A673 (cell line): ENCODE measurements around the gene XIRP2. TPM values are rescaled to one million over a fixed set of nuclear protein-coding genes. Genes with fewer than 3 reads are reported as not detected.

Experiments
- BruUV-seq: library from RNA; stranded (reverse); fragments of 400-500 nt; replicated peaks from 2 replicates; lab custom pipeline; 2021; lab: Mats Ljungman, UMichigan
- CTCF ChIA-PET: fragments of 300-600 bp; sonication (Branson Sonifier 250); formaldehyde crosslinking; loops from one replicate; lab custom pipeline; 2022; ENCODE audit warnings: antibody characterized with exemption; lab: Charles Lee
- POLR2A ChIA-PET: fragments of 300-600 bp; sonication (Branson Sonifier 250); formaldehyde crosslinking; loops from one replicate; lab custom pipeline; 2022; ENCODE audit warnings: antibody characterized with exemption; ENCODE audit not compliant: low non-redundant PET; lab: Charles Lee
- DNase-seq: peaks from one replicate; pipeline ENCODE4 v3.0.0-alpha.2; 2015; ENCODE audit warnings: low spot score
- H3K27ac ChIP-seq: fragments of 200-600 bp; sonication (generic); 2 replicates; pipeline ENCODE4 v1.5.1; 2016; ENCODE audit warnings: mixed run types, low read depth, mild to moderate bottlenecking, mixed read lengths, antibody characterized with exemption, low read length; ENCODE audit not compliant: poor library complexity, severe bottlenecking
- H3K27me3 ChIP-seq: fragments of 200-600 bp; sonication (generic); replicated peaks from 2 replicates; pipeline ENCODE4 v1.6.1; 2017; ENCODE audit warnings: mixed run types, low read depth, mild to moderate bottlenecking, mixed read lengths, antibody characterized with exemption, low read length; ENCODE audit not compliant: insufficient read depth, poor library complexity
- H3K36me3 ChIP-seq: fragments of 200-600 bp; sonication (generic); 2 replicates; pipeline ENCODE4 v1.6.1; 2016; ENCODE audit warnings: mixed run types, mild to moderate bottlenecking, mixed read lengths, antibody characterized with exemption, low read length; ENCODE audit not compliant: insufficient read depth, poor library complexity, severe bottlenecking
- H3K4me1 ChIP-seq: fragments of 200-600 bp; sonication (generic); 2 replicates; pipeline ENCODE4 v1.6.1; 2017; ENCODE audit warnings: mixed run types, mild to moderate bottlenecking, mixed read lengths, antibody characterized with exemption, low read length; ENCODE audit not compliant: insufficient read depth, poor library complexity, severe bottlenecking
- H3K4me3 ChIP-seq: fragments of 200-600 bp; sonication (generic); 2 replicates; pipeline ENCODE4 v1.5.1; 2016; ENCODE audit warnings: low read depth, mixed run types, mild to moderate bottlenecking, mixed read lengths, low read length; ENCODE audit not compliant: poor library complexity, severe bottlenecking
- H3K9me3 ChIP-seq: fragments of 200-600 bp; sonication (generic); 2 replicates; pipeline ENCODE4 v1.6.1; 2016; ENCODE audit warnings: mixed run types, low read depth, mild to moderate bottlenecking, mixed read lengths, antibody characterized with exemption, low read length; ENCODE audit not compliant: poor library complexity, severe bottlenecking
- CTCF ChIP-seq: fragments of 300-800, 200-600 bp; sonication (generic); conservative IDR thresholded peaks from 2 replicates; pipeline ENCODE4 v1.5.1; 2017; ENCODE audit warnings: low read depth, mild to moderate bottlenecking, antibody characterized with exemption, low read length, moderate library complexity, mixed read lengths
- EZH2 ChIP-seq: fragments of 200-600 bp; sonication (generic); IDR thresholded peaks from 2 replicates; pipeline ENCODE4 v1.6.1; 2017; ENCODE audit warnings: borderline replicate concordance, low read depth, mild to moderate bottlenecking, mixed read lengths, antibody characterized with exemption, low read length; ENCODE audit not compliant: poor library complexity, severe bottlenecking
- intact Hi-C: fragments of 100-400 bp; cut with micrococcal nuclease; formaldehyde crosslinking; loops from one replicate; pipeline ENCODE4 v1.10.0; 2022; ENCODE audit not compliant: unreplicated experiment
- total RNA-seq: library from RNA; stranded (reverse); gene quantifications from 2 replicates; pipeline ENCODE4 v1.2.3, GENCODE V29; 2021

Gene XIRP2
- total RNA-seq, 1 experiment from 2014 or later, result 0.04 TPM

- TF ChIP-seq CTCF, result no peak
- H3K27ac ChIP-seq, result no peak overlapping the region
- BruUV-seq, result no TSS peak
- no peaks in the 10 kb centered on the region for H3K36me3 ChIP-seq
- no peaks in the 10 kb centered on the region for H3K4me1 ChIP-seq
- ChIA-PET POLR2A (no interaction called here), CTCF (no interaction called here)
- no peak for DNase-seq
- intact Hi-C loops, result no loop called here
- H3K4me3 ChIP-seq, result no peak overlapping the region
- no peaks in the 10 kb centered on the region for H3K27me3 ChIP-seq
- no peaks in the 10 kb centered on the region for H3K9me3 ChIP-seq
These were observed 13.1 kb downstream of the XIRP2 start for GRCh38 chr2:166901336-166901735.

- no peaks in the 10 kb centered on the region for H3K36me3 ChIP-seq
- H3K27ac ChIP-seq, result no peak overlapping the region
- no TSS peak for BruUV-seq
- no peak for TF ChIP-seq EZH2
- no peak for TF ChIP-seq CTCF
- H3K9me3 ChIP-seq, result no peaks in the 10 kb centered on the region
- H3K4me1 ChIP-seq, result no peaks in the 10 kb centered on the region
- DNase-seq, result peak; percentile 11
- no peaks in the 10 kb centered on the region for H3K27me3 ChIP-seq
- ChIA-PET CTCF (no interaction called here), POLR2A (no interaction called here)
- H3K4me3 ChIP-seq, result no peak overlapping the region
- intact Hi-C loops, result no loop called here
These were observed 28.7 kb downstream of the XIRP2 start for GRCh38 chr2:166916987-166917386.

- Histone ChIP-seq H3K27ac (no peak overlapping the region), H3K9me3 (no peaks in the 10 kb centered on the region), H3K27me3 (no peaks in the 10 kb centered on the region), H3K4me1 (no peaks in the 10 kb centered on the region), H3K36me3 (no peaks in the 10 kb centered on the region), H3K4me3 (no peak overlapping the region)
- ChIA-PET CTCF (no interaction called here), POLR2A (no interaction called here)
- intact Hi-C loops, result no loop called here
- BruUV-seq, result no TSS peak
- DNase-seq, result no peak
- TF ChIP-seq EZH2 (no peak), CTCF (no peak)
These were observed 29.1 kb downstream of the XIRP2 start for GRCh38 chr2:166917415-166917814.
